Endothelial cell of umbilical vein (primary cell): Measurements from ENCODE around the gene CNKSR3. TPM values are rescaled to one million over a fixed set of nuclear protein-coding genes. Genes with fewer than 3 reads are reported as not detected.

Experiments
- BruUV-seq: library from RNA; stranded (reverse); fragments of 400-500 nt; replicated peaks from 2 replicates; lab custom pipeline; 2021; lab: Mats Ljungman, UMichigan
- CTCF ChIA-PET: fragments of 300-600, 350-600 bp; sonication (Branson Sonifier 250); formaldehyde crosslinking; loops from one replicate; lab custom pipeline; 2021; ENCODE audit warnings: antibody characterized with exemption, inconsistent platforms; lab: Charles Lee
- POLR2A ChIA-PET: fragments of 300-600, 350-600 bp; sonication (Branson Sonifier 250); formaldehyde crosslinking; loops from one replicate; lab custom pipeline; 2021; ENCODE audit warnings: antibody characterized with exemption, inconsistent platforms; lab: Charles Lee
- DNase-seq: peaks from one replicate; pipeline ENCODE4 v3.0.0-alpha.2; 2011; ENCODE audit warnings: low read depth, low spot score
- FAIRE-seq: peaks from 2 replicates; lab custom pipeline; 2011; peaks lifted over from hg19 to GRCh38; lab: Jason Lieb, UNC
- H2AFZ ChIP-seq: 2 replicates; pipeline ENCODE4 v1.6.0; 2012; ENCODE audit warnings: low read depth, low read length, control low read depth, inconsistent platforms
- H3K27ac ChIP-seq: 2 replicates; pipeline ENCODE4 v1.5.1; 2011; ENCODE audit warnings: low read depth, mild to moderate bottlenecking, control low read depth, low read length, moderate library complexity; ENCODE audit not compliant: insufficient read depth
- H3K27me3 ChIP-seq, 2 experiments: 2 replicates each; pipeline versions ENCODE4 v1.6.0 to v1.6.1; 2011; ENCODE audit warnings: low read length in 2 of 2, mixed read lengths in 1 of 2; ENCODE audit not compliant: control insufficient read depth in 2 of 2, insufficient read depth in 2 of 2
- H3K36me3 ChIP-seq, 2 experiments: 2 replicates in 1 of 2; 3 replicates in 1 of 2; pipeline ENCODE4 v1.5.1; 2011; ENCODE audit warnings: low read length in 2 of 2, mild to moderate bottlenecking in 1 of 2, moderate library complexity in 1 of 2; ENCODE audit not compliant: control insufficient read depth in 2 of 2, insufficient read depth in 2 of 2; ENCODE audit errors: extremely low read depth in 1 of 2
- H3K4me1 ChIP-seq: 3 replicates; pipeline ENCODE4 v1.5.1; 2011; ENCODE audit warnings: mild to moderate bottlenecking, low read length; ENCODE audit not compliant: control insufficient read depth, insufficient read depth; ENCODE audit errors: extremely low read depth
- H3K4me2 ChIP-seq: 2 replicates; pipeline ENCODE4 v1.6.1; 2011; ENCODE audit warnings: low read length, control low read depth, mixed read lengths; ENCODE audit not compliant: insufficient read depth
- H3K4me3 ChIP-seq, 3 experiments: fragments of 200-600 bp in 1 of 3; sonication (generic), shearing (Covaris generic) in 1 of 3; replicated peaks in 1 of 3; 2 replicates each; pipeline ENCODE4 v1.5.1; 2011 to 2016; ENCODE audit warnings: control low read depth in 3 of 3, low read length in 3 of 3, mild to moderate bottlenecking in 2 of 3, inconsistent platforms in 1 of 3, low read depth in 1 of 3, moderate library complexity in 1 of 3; ENCODE audit not compliant: insufficient read depth in 1 of 3
- H3K79me2 ChIP-seq: 2 replicates; pipeline ENCODE4 v1.6.0; 2012; ENCODE audit warnings: low read length, inconsistent platforms; ENCODE audit not compliant: control insufficient read depth, insufficient read depth
- H3K9ac ChIP-seq: replicated peaks from 2 replicates; pipeline ENCODE3; 2011; ENCODE audit warnings: low read length, control low read depth; ENCODE audit not compliant: insufficient read depth; ENCODE audit errors: extremely low read depth
- H3K9me1 ChIP-seq: replicated peaks from 3 replicates; pipeline ENCODE4 v1.6.0; 2011; ENCODE audit warnings: mild to moderate bottlenecking, low read length; ENCODE audit not compliant: control insufficient read depth, insufficient read depth; ENCODE audit errors: extremely low read depth
- H3K9me3 ChIP-seq: replicated peaks from 2 replicates; pipeline ENCODE4 v1.5.1; 2012; ENCODE audit warnings: low read length, inconsistent platforms; ENCODE audit not compliant: control insufficient read depth, insufficient read depth
- H4K20me1 ChIP-seq: replicated peaks from 2 replicates; pipeline ENCODE3; 2011; ENCODE audit warnings: mild to moderate bottlenecking, low read length; ENCODE audit not compliant: control insufficient read depth, insufficient read depth; ENCODE audit errors: extremely low read depth
- EZH2 ChIP-seq: IDR thresholded peaks from 2 replicates; pipeline ENCODE4 v1.6.1; 2012; ENCODE audit warnings: borderline replicate concordance, low read depth, mild to moderate bottlenecking, moderate library complexity, low read length, inconsistent platforms; ENCODE audit not compliant: severe bottlenecking
- FOS ChIP-seq: IDR thresholded peaks from 2 replicates; pipeline ENCODE4 v1.6.1; 2011; ENCODE audit warnings: mild to moderate bottlenecking, low read length, moderate library complexity, borderline replicate concordance; ENCODE audit not compliant: insufficient read depth
- GATA2 ChIP-seq: IDR thresholded peaks from 2 replicates; pipeline ENCODE4 v1.7.0; 2011; ENCODE audit warnings: low read depth, mild to moderate bottlenecking, moderate library complexity, mixed read lengths, low read length; ENCODE audit not compliant: insufficient read length, insufficient read depth
- JUN ChIP-seq: IDR thresholded peaks from 2 replicates; pipeline ENCODE4 v1.6.1; 2011; ENCODE audit warnings: borderline replicate concordance, low read depth; ENCODE audit not compliant: insufficient read length, insufficient read depth
- MYC ChIP-seq: IDR thresholded peaks from one replicate; pipeline ENCODE4 v1.6.1; 2011; ENCODE audit warnings: mild to moderate bottlenecking, low read depth, low read length
- POLR2A ChIP-seq: IDR thresholded peaks from 2 replicates; pipeline ENCODE4 v1.6.1; 2012; ENCODE audit warnings: low read depth, mild to moderate bottlenecking, control low read depth, low read length
- POLR2AphosphoS5 ChIP-seq: IDR thresholded peaks from 2 replicates; pipeline ENCODE4 v1.6.1; 2012; ENCODE audit warnings: low read depth, mild to moderate bottlenecking, control low read depth, low read length, moderate library complexity; ENCODE audit not compliant: insufficient read depth
- dilution Hi-C: fragments of 300-500 bp; cut with MboI; formaldehyde crosslinking; loops from one replicate; pipeline ENCODE4 v1.15.0; 2019; ENCODE audit warnings: low sequenced_read_pairs; ENCODE audit not compliant: extremely low pct_ligation_motif_present
- intact Hi-C: fragments of 100-400 bp; cut with micrococcal nuclease; formaldehyde crosslinking; loops from one replicate; pipeline ENCODE4 v1.10.0; 2022
- polyA plus RNA-seq, 4 experiments: library from polyadenylated mRNA; depleted of rRNA in 3 of 4; stranded (reverse) in 3 of 4; unstranded in 1 of 4; fragments of >200 nt; gene quantifications; 2 replicates each; pipeline versions ENCODE4 v1.2.1 to v1.2.3, GENCODE V29; 2011 to 2012; ENCODE audit warnings: missing spikeins in 1 of 4
- total RNA-seq: library from RNA; stranded (reverse); gene quantifications from 2 replicates; pipeline ENCODE4 v1.2.3, GENCODE V29; 2021
- TF ChIP-seq, protein P1 (sequence below): IDR thresholded peaks from 2 replicates; pipeline ENCODE4 v1.6.1; 2011; ENCODE audit not compliant: insufficient read depth, insufficient read length
- TF ChIP-seq, protein P2 (sequence below), 2 donors: IDR thresholded peaks; 1 replicate in 1 of 2; 2 replicates in 1 of 2; pipeline ENCODE4 v1.5.1; 2011; ENCODE audit warnings: low read length in 2 of 2, mild to moderate bottlenecking in 2 of 2, moderate library complexity in 2 of 2, control low read depth in 1 of 2, inconsistent platforms in 1 of 2, low read depth in 1 of 2; ENCODE audit not compliant: insufficient read depth in 1 of 2; ENCODE audit errors: extremely low read depth in 1 of 2

CNKSR3 gene
- total and polyA plus RNA-seq, 2 donors (not counting 3 experiments of a cell fraction or from before 2014, with no cell fraction given): 2.3 to 15.6 TPM

GRCh38 chr6:154352898-154353585 lies 157.4 kb downstream of the CNKSR3 start:
- CTCF ChIA-PET: no interaction called here
- no peak for DNase-seq
- H3K79me2 ChIP-seq: no peaks in the 10 kb centered on the region
- H2AFZ ChIP-seq: no peak overlapping the region
- BruUV-seq: no TSS peak
- H3K27ac ChIP-seq: no peak overlapping the region
- intact Hi-C loops (no loop called here), dilution Hi-C loops (no loop called here)
- no peak for FAIRE-seq
- H3K27me3 ChIP-seq: no peaks in the 10 kb centered on the region
- POLR2A ChIA-PET: no interaction called here
- H4K20me1 ChIP-seq: no peaks in the 10 kb centered on the region
- no peaks in the 10 kb centered on the region for H3K9me3 ChIP-seq
- H3K4me3 ChIP-seq: no peak overlapping the region
- H3K9me1 ChIP-seq: no peaks in the 10 kb centered on the region
- H3K4me2 ChIP-seq: no peak overlapping the region
- H3K4me1 ChIP-seq: no peaks in the 10 kb centered on the region
- no peak overlapping the region for H3K9ac ChIP-seq
- TF ChIP-seq MYC (no peak), FOS (no peak), GATA2 (no peak), EZH2 (no peak)
- TF ChIP-seq, protein P1, sequence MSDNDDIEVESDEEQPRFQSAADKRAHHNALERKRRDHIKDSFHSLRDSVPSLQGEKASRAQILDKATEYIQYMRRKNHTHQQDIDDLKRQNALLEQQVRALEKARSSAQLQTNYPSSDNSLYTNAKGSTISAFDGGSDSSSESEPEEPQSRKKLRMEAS: no peak
- H3K36me3 ChIP-seq: no peaks in the 10 kb centered on the region

GRCh38 chr6:154350293-154350692 lies 160.2 kb downstream of the CNKSR3 start:
- dilution Hi-C loops (no loop called here), intact Hi-C loops (no loop called here)
- no peak for DNase-seq
- Histone ChIP-seq H3K9me1 (no peaks in the 10 kb centered on the region), H3K79me2 (no peaks in the 10 kb centered on the region), H3K9me3 (no peaks in the 10 kb centered on the region), H3K27ac (no peak overlapping the region), H2AFZ (no peak overlapping the region), H3K36me3 (no peaks in the 10 kb centered on the region), H3K4me2 (no peak overlapping the region), H4K20me1 (no peaks in the 10 kb centered on the region), H3K4me3 (no peak overlapping the region), H3K27me3 (no peaks in the 10 kb centered on the region), H3K4me1 (no peaks in the 10 kb centered on the region), H3K9ac (no peak overlapping the region)
- ChIA-PET POLR2A (no interaction called here), CTCF (no interaction called here)
- no peak for FAIRE-seq
- TF ChIP-seq POLR2A (no peak), JUN (no peak), FOS (no peak), MYC (no peak), GATA2 (no peak), POLR2AphosphoS5 (no peak), EZH2 (no peak)
- TF ChIP-seq, protein P2, sequence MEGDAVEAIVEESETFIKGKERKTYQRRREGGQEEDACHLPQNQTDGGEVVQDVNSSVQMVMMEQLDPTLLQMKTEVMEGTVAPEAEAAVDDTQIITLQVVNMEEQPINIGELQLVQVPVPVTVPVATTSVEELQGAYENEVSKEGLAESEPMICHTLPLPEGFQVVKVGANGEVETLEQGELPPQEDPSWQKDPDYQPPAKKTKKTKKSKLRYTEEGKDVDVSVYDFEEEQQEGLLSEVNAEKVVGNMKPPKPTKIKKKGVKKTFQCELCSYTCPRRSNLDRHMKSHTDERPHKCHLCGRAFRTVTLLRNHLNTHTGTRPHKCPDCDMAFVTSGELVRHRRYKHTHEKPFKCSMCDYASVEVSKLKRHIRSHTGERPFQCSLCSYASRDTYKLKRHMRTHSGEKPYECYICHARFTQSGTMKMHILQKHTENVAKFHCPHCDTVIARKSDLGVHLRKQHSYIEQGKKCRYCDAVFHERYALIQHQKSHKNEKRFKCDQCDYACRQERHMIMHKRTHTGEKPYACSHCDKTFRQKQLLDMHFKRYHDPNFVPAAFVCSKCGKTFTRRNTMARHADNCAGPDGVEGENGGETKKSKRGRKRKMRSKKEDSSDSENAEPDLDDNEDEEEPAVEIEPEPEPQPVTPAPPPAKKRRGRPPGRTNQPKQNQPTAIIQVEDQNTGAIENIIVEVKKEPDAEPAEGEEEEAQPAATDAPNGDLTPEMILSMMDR (IDR thresholded peaks at IDR 0.05; ENCODE audit: extremely low read depth in 1 of 2, insufficient read depth in 1 of 2, low read depth in 1 of 2, low read length in 2 of 2): no peak
- TF ChIP-seq, protein P1: no peak
- BruUV-seq: no TSS peak
